Measurements from ENCODE around the gene ZC2HC1B. TPM values are rescaled to one million over a fixed set of nuclear protein-coding genes. Genes with fewer than 3 reads are reported as not detected.

Gene ZC2HC1B
- total and polyA plus RNA-seq, 4 experiments from 2014 or later, result not detected

GRCh38 chr6:143877584-143878271 lies 13.5 kb downstream of the ZC2HC1B start:
- no peaks in the 10 kb centered on the region for H3K27me3 ChIP-seq (ENCODE audit: insufficient read depth, low read length)
- Mint-ChIP-seq H3K36me3 (peaks cover 5 to 13% of the 10 kb centered on the region in 2 donors), H3K27ac (no peak overlapping the region), H3K9me3 (peaks cover 2 to 16% (median 7%) of the 10 kb centered on the region in 8 donors), H3K4me1 (peaks cover 0 to 5% (median 2%) of the 10 kb centered on the region in 4 donors), H3K4me3 (no peak overlapping the region), H3K27me3 (no peaks in the 10 kb centered on the region)
- ChIA-PET POLR2A (ENCODE audit: partially characterized antibody) (no interaction called here), CTCF (ENCODE audit: partially characterized antibody) (interaction anchor here (0.6 kb wide), 1 partner anchor 330 kb away, joined by 4 read pairs; no protein-coding TSS in a partner anchor)
- H3K27ac ChIP-seq (ENCODE audit: low read depth, low read length), result no peak overlapping the region
- H3K4me1 ChIP-seq (ENCODE audit: insufficient read depth, low read length), result no peaks in the 10 kb centered on the region
- intact Hi-C loops (cut with micrococcal nuclease), result no loop called here
- H3K4me3 ChIP-seq (ENCODE audit: low read length in 2 of 2), result no peak overlapping the region
- no peaks in the 10 kb centered on the region for H3K36me3 ChIP-seq (ENCODE audit: insufficient read depth, low read length)
- no peaks in the 10 kb centered on the region for H3K9me3 ChIP-seq (ENCODE audit: control insufficient read depth in 1 of 2, low read length in 2 of 2)
- DNase-seq, result no peak

- Mint-ChIP-seq H3K4me1 (no peaks in the 10 kb centered on the region), H3K9me3 (peaks cover 2 to 16% (median 7%) of the 10 kb centered on the region in 8 donors), H3K4me3 (no peak overlapping the region), H3K27ac (no peak overlapping the region), H3K36me3 (peaks cover 5 to 13% of the 10 kb centered on the region in 2 donors), H3K27me3 (peaks cover 0 to 1% of the 10 kb centered on the region in 2 donors)
- Histone ChIP-seq H3K4me3 (ENCODE audit: low read length in 2 of 2) (no peak overlapping the region), H3K36me3 (ENCODE audit: insufficient read depth, low read length) (no peaks in the 10 kb centered on the region), H3K27me3 (ENCODE audit: insufficient read depth, low read length) (no peaks in the 10 kb centered on the region), H3K4me1 (ENCODE audit: insufficient read depth, low read length) (no peaks in the 10 kb centered on the region), H3K27ac (ENCODE audit: low read depth, low read length) (no peak overlapping the region), H3K9me3 (ENCODE audit: control insufficient read depth in 1 of 2, low read length in 2 of 2) (no peaks in the 10 kb centered on the region)
- CTCF ChIA-PET (ENCODE audit: partially characterized antibody), result no interaction called here
- POLR2A ChIA-PET (ENCODE audit: partially characterized antibody), result no interaction called here
- no peak for DNase-seq
- intact Hi-C loops (cut with micrococcal nuclease), result no loop called here
Measured at GRCh38 chr6:143878272-143878760, 14.0 kb downstream of the ZC2HC1B start.

GRCh38 chr6:143880412-143880811 lies 16.1 kb downstream of the ZC2HC1B start:
- H3K27ac ChIP-seq (ENCODE audit: low read depth, low read length), result no peak overlapping the region
- no peaks in the 10 kb centered on the region for H3K4me1 ChIP-seq (ENCODE audit: insufficient read depth, low read length)
- DNase-seq, result no peak
- POLR2A ChIA-PET (ENCODE audit: partially characterized antibody), result no interaction called here
- H3K9me3 Mint-ChIP-seq, result peaks cover 2 to 16% (median 3%) of the 10 kb centered on the region in 8 donors
- H3K27ac Mint-ChIP-seq, result no peak overlapping the region
- peaks cover 0 to 1% of the 10 kb centered on the region in 2 donors for H3K27me3 Mint-ChIP-seq
- no peak overlapping the region for H3K4me3 ChIP-seq (ENCODE audit: low read length in 2 of 2)
- no peak overlapping the region for H3K4me3 Mint-ChIP-seq
- intact Hi-C loops (cut with micrococcal nuclease), result no loop called here
- CTCF ChIA-PET (ENCODE audit: partially characterized antibody), result no interaction called here
- no peaks in the 10 kb centered on the region for H3K4me1 Mint-ChIP-seq
- no peaks in the 10 kb centered on the region for H3K27me3 ChIP-seq (ENCODE audit: insufficient read depth, low read length)
- H3K36me3 ChIP-seq (ENCODE audit: insufficient read depth, low read length), result no peaks in the 10 kb centered on the region
- H3K36me3 Mint-ChIP-seq, result peaks cover 3 to 4% of the 10 kb centered on the region in 2 donors
- H3K9me3 ChIP-seq (ENCODE audit: control insufficient read depth in 1 of 2, low read length in 2 of 2), result no peaks in the 10 kb centered on the region

GRCh38 chr6:143882401-143882930 lies 18.2 kb downstream of the ZC2HC1B start:
- H3K9me3 ChIP-seq (ENCODE audit: control insufficient read depth in 1 of 2, low read length in 2 of 2), result no peaks in the 10 kb centered on the region
- no peaks in the 10 kb centered on the region for H3K4me1 Mint-ChIP-seq
- peaks cover 0 to 8% (median 0%) of the 10 kb centered on the region in 8 donors for H3K9me3 Mint-ChIP-seq
- ChIA-PET CTCF (ENCODE audit: partially characterized antibody) (no interaction called here), POLR2A (ENCODE audit: partially characterized antibody) (no interaction called here)
- no peak overlapping the region for H3K27ac Mint-ChIP-seq
- H3K27ac ChIP-seq (ENCODE audit: low read depth, low read length), result no peak overlapping the region
- peaks cover 0 to 1% of the 10 kb centered on the region in 2 donors for H3K27me3 Mint-ChIP-seq
- no peak for DNase-seq
- no peak overlapping the region for H3K4me3 Mint-ChIP-seq
- H3K4me1 ChIP-seq (ENCODE audit: insufficient read depth, low read length), result no peaks in the 10 kb centered on the region
- intact Hi-C loops (cut with micrococcal nuclease), result no loop called here
- peaks cover 0 to 4% of the 10 kb centered on the region in 2 donors for H3K36me3 Mint-ChIP-seq
- no peak overlapping the region for H3K4me3 ChIP-seq (ENCODE audit: low read length in 2 of 2)
- H3K27me3 ChIP-seq (ENCODE audit: insufficient read depth, low read length), result no peaks in the 10 kb centered on the region
- no peaks in the 10 kb centered on the region for H3K36me3 ChIP-seq (ENCODE audit: insufficient read depth, low read length)

- no peak overlapping the region for H3K4me3 ChIP-seq (ENCODE audit: low read length in 2 of 2)
- peaks cover 0 to 1% of the 10 kb centered on the region in 2 donors for H3K27me3 Mint-ChIP-seq
- CTCF ChIA-PET (ENCODE audit: partially characterized antibody), result no interaction called here
- intact Hi-C loops (cut with micrococcal nuclease), result no loop called here
- DNase-seq, result no peak
- H3K4me1 ChIP-seq (ENCODE audit: insufficient read depth, low read length), result no peaks in the 10 kb centered on the region
- H3K27ac ChIP-seq (ENCODE audit: low read depth, low read length), result no peak overlapping the region
- H3K27me3 ChIP-seq (ENCODE audit: insufficient read depth, low read length), result no peaks in the 10 kb centered on the region
- H3K9me3 ChIP-seq (ENCODE audit: control insufficient read depth in 1 of 2, low read length in 2 of 2), result no peaks in the 10 kb centered on the region
- POLR2A ChIA-PET (ENCODE audit: partially characterized antibody), result no interaction called here
- H3K36me3 ChIP-seq (ENCODE audit: insufficient read depth, low read length), result no peaks in the 10 kb centered on the region
- no peaks in the 10 kb centered on the region for H3K4me1 Mint-ChIP-seq
- no peak overlapping the region for H3K27ac Mint-ChIP-seq
- peaks cover 0 to 3% (median 0%) of the 10 kb centered on the region in 8 donors for H3K9me3 Mint-ChIP-seq
- peaks cover 0 to 2% of the 10 kb centered on the region in 2 donors for H3K36me3 Mint-ChIP-seq
- no peak overlapping the region for H3K4me3 Mint-ChIP-seq
Measured at GRCh38 chr6:143884216-143884900, 20.1 kb downstream of the ZC2HC1B start.

GRCh38 chr6:143885116-143885515 lies 20.8 kb downstream of the ZC2HC1B start:
- Histone ChIP-seq H3K36me3 (ENCODE audit: insufficient read depth, low read length) (no peaks in the 10 kb centered on the region), H3K27me3 (ENCODE audit: insufficient read depth, low read length) (no peaks in the 10 kb centered on the region), H3K4me1 (ENCODE audit: insufficient read depth, low read length) (no peaks in the 10 kb centered on the region), H3K9me3 (ENCODE audit: control insufficient read depth in 1 of 2, low read length in 2 of 2) (no peaks in the 10 kb centered on the region), H3K27ac (ENCODE audit: low read depth, low read length) (no peak overlapping the region), H3K4me3 (ENCODE audit: low read length in 2 of 2) (no peak overlapping the region)
- DNase-seq, result no peak
- peaks cover 0 to 3% (median 0%) of the 10 kb centered on the region in 8 donors for H3K9me3 Mint-ChIP-seq
- no peaks in the 10 kb centered on the region for H3K4me1 Mint-ChIP-seq
- intact Hi-C loops (cut with micrococcal nuclease), result no loop called here
- H3K27ac Mint-ChIP-seq, result no peak overlapping the region
- POLR2A ChIA-PET (ENCODE audit: partially characterized antibody), result no interaction called here
- CTCF ChIA-PET (ENCODE audit: partially characterized antibody), result interaction anchor here (0.8 kb wide), 1 partner anchor 12 kb away, joined by 3 read pairs; no protein-coding TSS in a partner anchor
- peaks cover 0 to 2% of the 10 kb centered on the region in 2 donors for H3K36me3 Mint-ChIP-seq
- H3K27me3 Mint-ChIP-seq, result peaks cover 0 to 1% of the 10 kb centered on the region in 2 donors
- no peak overlapping the region for H3K4me3 Mint-ChIP-seq

- Histone ChIP-seq H3K9me3 (ENCODE audit: control insufficient read depth in 1 of 2, low read length in 2 of 2) (no peaks in the 10 kb centered on the region), H3K27ac (ENCODE audit: low read depth, low read length) (no peak overlapping the region), H3K27me3 (ENCODE audit: insufficient read depth, low read length) (no peaks in the 10 kb centered on the region), H3K4me3 (ENCODE audit: low read length in 2 of 2) (no peak overlapping the region), H3K36me3 (ENCODE audit: insufficient read depth, low read length) (no peaks in the 10 kb centered on the region), H3K4me1 (ENCODE audit: insufficient read depth, low read length) (no peaks in the 10 kb centered on the region)
- Mint-ChIP-seq H3K4me1 (no peaks in the 10 kb centered on the region), H3K9me3 (no peaks in the 10 kb centered on the region), H3K27me3 (no peaks in the 10 kb centered on the region), H3K36me3 (no peaks in the 10 kb centered on the region), H3K4me3 (no peak overlapping the region), H3K27ac (no peak overlapping the region)
- ChIA-PET POLR2A (ENCODE audit: partially characterized antibody) (no interaction called here), CTCF (ENCODE audit: partially characterized antibody) (no interaction called here)
- intact Hi-C loops (cut with micrococcal nuclease), result no loop called here
- DNase-seq, result no peak
Measured at GRCh38 chr6:143894655-143895054, 30.4 kb downstream of the ZC2HC1B start.
